OCI-LY7 (cell line): ENCODE measurements around the gene SEPTIN6. TPM values are rescaled to one million over a fixed set of nuclear protein-coding genes. Genes with fewer than 3 reads are reported as not detected.
A peak's percentile ranks its signal among the peaks of the same experiment; 100 is the strongest.

ENCODE experiments used
- microRNA-seq: library from miRNA; unstranded; fragments of <30 nt; microRNA quantifications from one replicate; pipeline ENCODE4 v1.2.0, GENCODE V29; 2022; ENCODE audit warnings: borderline replicate concordance
- small RNA-seq: library from RNA; depleted of rRNA; stranded (forward); fragments of <200 nt; gene quantifications from one replicate; pipeline ENCODE3, GENCODE V24; 2014
- total RNA-seq, 2 experiments: library from RNA; depleted of rRNA in 1 of 2; stranded (reverse); fragments of >200 nt in 1 of 2; shearing (Covaris generic) in 1 of 2; gene quantifications; 2 replicates each; pipeline ENCODE4 v1.2.3, GENCODE V29; 2014 to 2022

Gene SEPTIN6
- total RNA-seq, 2 experiments from 2014 or later = 145 to 216 TPM

Small RNAs within 50 kb of the gene (microRNA-seq; reads per million reads assigned to microRNA genes)
- 136 reads per million, percentile 61 among the genes with 10 or more reads in this experiment for gene MIR766

Small RNAs within 50 kb of the gene (small RNA-seq; reads per million reads assigned to genes)
- 0.21 reads per million for gene MIR766

Other genes with a start within 250 kb of the SEPTIN6 start
- gene SLC25A5, start 224.7 kb downstream of the SEPTIN6 start, total RNA-seq (2014; rRNA removed; shearing (Covaris generic)) = 203 and 231 TPM in 2 replicates
- 525 and 531 TPM in 2 replicates for gene SLC25A5, start 224.7 kb downstream of the SEPTIN6 start, total RNA-seq (2022)
- 37.2 and 50.7 TPM in 2 replicates for gene STEEP1, start 127.8 kb downstream of the SEPTIN6 start, total RNA-seq (2014; rRNA removed; shearing (Covaris generic))
- gene STEEP1, start 127.8 kb downstream of the SEPTIN6 start, total RNA-seq (2022) = 26.7 and 28.1 TPM in 2 replicates
- 21.8 and 30.0 TPM in 2 replicates for gene UBE2A, start 118.6 kb downstream of the SEPTIN6 start, total RNA-seq (2014; rRNA removed; shearing (Covaris generic))
- 56.0 and 59.9 TPM in 2 replicates for gene UBE2A, start 118.6 kb downstream of the SEPTIN6 start, total RNA-seq (2022)
- 10.7 and 11.9 TPM in 2 replicates for gene NKRF, start 86.7 kb downstream of the SEPTIN6 start, total RNA-seq (2014; rRNA removed; shearing (Covaris generic))
- gene NKRF, start 86.7 kb downstream of the SEPTIN6 start, total RNA-seq (2022) = 19.3 and 20.7 TPM in 2 replicates
- gene SOWAHD, start 65.4 kb upstream of the SEPTIN6 start, total RNA-seq (2014; rRNA removed; shearing (Covaris generic)) = not detected in 2 replicates
- 0.29 and 0.55 TPM in 2 replicates for gene SOWAHD, start 65.4 kb upstream of the SEPTIN6 start, total RNA-seq (2022)
- gene RPL39, start 98.5 kb upstream of the SEPTIN6 start, total RNA-seq (2014; rRNA removed; shearing (Covaris generic)) = 1,897 and 2,118 TPM in 2 replicates
- gene RPL39, start 98.5 kb upstream of the SEPTIN6 start, total RNA-seq (2022) = 2,029 and 2,070 TPM in 2 replicates
- 8.7 and 10.8 TPM in 2 replicates for gene UPF3B, start 159.8 kb upstream of the SEPTIN6 start, total RNA-seq (2014; rRNA removed; shearing (Covaris generic))
- gene UPF3B, start 159.8 kb upstream of the SEPTIN6 start, total RNA-seq (2022) = 25.1 and 25.5 TPM in 2 replicates
- gene RNF113A, start 178.6 kb upstream of the SEPTIN6 start, total RNA-seq (2014; rRNA removed; shearing (Covaris generic)) = 32.8 and 37.4 TPM in 2 replicates
- gene RNF113A, start 178.6 kb upstream of the SEPTIN6 start, total RNA-seq (2022) = 25.2 and 26.4 TPM in 2 replicates
- 61.3 and 82.1 TPM in 2 replicates for gene NDUFA1, start 178.7 kb upstream of the SEPTIN6 start, total RNA-seq (2014; rRNA removed; shearing (Covaris generic))
- gene NDUFA1, start 178.7 kb upstream of the SEPTIN6 start, total RNA-seq (2022) = 66.7 and 86.3 TPM in 2 replicates
- not detected in 2 replicates for gene AKAP14, start 202.7 kb upstream of the SEPTIN6 start, total RNA-seq (2014; rRNA removed; shearing (Covaris generic))
- not detected in 2 replicates for gene AKAP14, start 202.7 kb upstream of the SEPTIN6 start, total RNA-seq (2022)